Caco-2 (cell line): ENCODE measurements around the gene ZNF10. TPM values are rescaled to one million over a fixed set of nuclear protein-coding genes. Genes with fewer than 3 reads are reported as not detected.

ENCODE experiments used
- BruUV-seq: library from RNA; stranded (reverse); fragments of 400-500 nt; replicated peaks from 2 replicates; lab custom pipeline; 2021; lab: Mats Ljungman, UMichigan
- CTCF ChIA-PET: fragments of 300-600 bp; sonication (Branson Sonifier 250); formaldehyde crosslinking; loops from one replicate; lab custom pipeline; 2022; ENCODE audit warnings: antibody characterized with exemption; lab: Charles Lee
- POLR2A ChIA-PET: fragments of 300-600 bp; sonication (Branson Sonifier 250); formaldehyde crosslinking; loops from one replicate; lab custom pipeline; 2022; ENCODE audit warnings: antibody characterized with exemption; lab: Charles Lee
- DNase-seq, 2 experiments: peaks; one replicate each; pipeline versions ENCODE4 v3.0.0 to v3.0.0-alpha.2; 2020 to 2022
- H3K27me3 ChIP-seq: replicated peaks from 2 replicates; pipeline ENCODE4 v1.6.0; 2011; ENCODE audit warnings: low read length; ENCODE audit not compliant: control insufficient read depth, insufficient read depth
- H3K36me3 ChIP-seq: 2 replicates; pipeline ENCODE4 v1.5.1; 2011; ENCODE audit warnings: low read length; ENCODE audit not compliant: control insufficient read depth, insufficient read depth
- H3K4me1 ChIP-seq: fragments of 250-450 bp; sonication (Bioruptor Pico); 2 replicates; pipeline ENCODE4 v1.5.1; 2020; ENCODE audit warnings: mild to moderate bottlenecking
- H3K4me3 ChIP-seq: 2 replicates; pipeline ENCODE4 v1.5.1; 2011; ENCODE audit warnings: low read depth, mild to moderate bottlenecking, control low read depth, low read length
- H3K9me3 ChIP-seq: fragments of 250-450 bp; sonication (Bioruptor Pico); 2 replicates; pipeline ENCODE4 v1.5.1; 2020; ENCODE audit warnings: mild to moderate bottlenecking, moderate library complexity
- H3K27ac Mint-ChIP-seq: one replicate; pipeline ENCODE4 v1.8.0; 2022; ENCODE audit warnings: mixed read lengths; ENCODE audit not compliant: unreplicated experiment
- H3K27me3 Mint-ChIP-seq: one replicate; pipeline ENCODE4 v1.8.0; 2022; ENCODE audit warnings: mixed read lengths; ENCODE audit not compliant: insufficient read depth, unreplicated experiment
- H3K36me3 Mint-ChIP-seq: one replicate; pipeline ENCODE4 v1.8.0; 2022; ENCODE audit warnings: mild to moderate bottlenecking, mixed read lengths; ENCODE audit not compliant: insufficient read depth, unreplicated experiment
- H3K4me1 Mint-ChIP-seq: one replicate; pipeline ENCODE4 v1.8.0; 2022; ENCODE audit warnings: low read depth, mixed read lengths; ENCODE audit not compliant: unreplicated experiment
- H3K4me3 Mint-ChIP-seq: one replicate; pipeline ENCODE4 v1.8.0; 2022; ENCODE audit warnings: mild to moderate bottlenecking, moderate library complexity, mixed read lengths; ENCODE audit not compliant: unreplicated experiment
- H3K9me3 Mint-ChIP-seq: one replicate; pipeline ENCODE4 v1.8.0; 2022; ENCODE audit warnings: mixed read lengths; ENCODE audit not compliant: unreplicated experiment
- intact Hi-C: fragments of 100-400 bp; cut with micrococcal nuclease; formaldehyde crosslinking; loops from one replicate; pipeline ENCODE4 v1.10.0; 2022; ENCODE audit not compliant: unreplicated experiment
- total RNA-seq: library from RNA; stranded (reverse); gene quantifications from 2 replicates; pipeline ENCODE4 v1.2.3, GENCODE V29; 2022
- TF ChIP-seq, protein P1 (sequence below), 2 experiments: fragments of 200-600 bp in 1 of 2; IDR thresholded peaks; 1 replicate in 1 of 2; 2 replicates in 1 of 2; pipeline versions ENCODE4 v1.5.1 to v1.8.0; 2011 to 2022; ENCODE audit warnings: antibody characterized with exemption in 1 of 2, control low read depth in 1 of 2, inconsistent platforms in 1 of 2, low read depth in 1 of 2, low read length in 1 of 2, mild to moderate bottlenecking in 1 of 2, moderate library complexity in 1 of 2; ENCODE audit not compliant: insufficient read depth in 1 of 2, severe bottlenecking in 1 of 2, unreplicated experiment in 1 of 2

ZNF10 gene
- total RNA-seq, 1 experiment from 2014 or later = 7.6 TPM

GRCh38 chr12:133124674-133125073 lies 5.8 kb upstream of the ZNF10 start:
- H3K4me3 ChIP-seq = no peak overlapping the region
- intact Hi-C loops = no loop called here
- Mint-ChIP-seq H3K4me1 (no peaks in the 10 kb centered on the region), H3K27me3 (no peaks in the 10 kb centered on the region), H3K4me3 (no peak overlapping the region), H3K27ac (no peak overlapping the region), H3K9me3 (peaks cover 45% of the 10 kb centered on the region), H3K36me3 (peaks cover 48% of the 10 kb centered on the region)
- POLR2A ChIA-PET = no interaction called here
- DNase-seq = no peak
- no TSS peak for BruUV-seq
- CTCF ChIA-PET = no interaction called here
- TF ChIP-seq, protein P1, sequence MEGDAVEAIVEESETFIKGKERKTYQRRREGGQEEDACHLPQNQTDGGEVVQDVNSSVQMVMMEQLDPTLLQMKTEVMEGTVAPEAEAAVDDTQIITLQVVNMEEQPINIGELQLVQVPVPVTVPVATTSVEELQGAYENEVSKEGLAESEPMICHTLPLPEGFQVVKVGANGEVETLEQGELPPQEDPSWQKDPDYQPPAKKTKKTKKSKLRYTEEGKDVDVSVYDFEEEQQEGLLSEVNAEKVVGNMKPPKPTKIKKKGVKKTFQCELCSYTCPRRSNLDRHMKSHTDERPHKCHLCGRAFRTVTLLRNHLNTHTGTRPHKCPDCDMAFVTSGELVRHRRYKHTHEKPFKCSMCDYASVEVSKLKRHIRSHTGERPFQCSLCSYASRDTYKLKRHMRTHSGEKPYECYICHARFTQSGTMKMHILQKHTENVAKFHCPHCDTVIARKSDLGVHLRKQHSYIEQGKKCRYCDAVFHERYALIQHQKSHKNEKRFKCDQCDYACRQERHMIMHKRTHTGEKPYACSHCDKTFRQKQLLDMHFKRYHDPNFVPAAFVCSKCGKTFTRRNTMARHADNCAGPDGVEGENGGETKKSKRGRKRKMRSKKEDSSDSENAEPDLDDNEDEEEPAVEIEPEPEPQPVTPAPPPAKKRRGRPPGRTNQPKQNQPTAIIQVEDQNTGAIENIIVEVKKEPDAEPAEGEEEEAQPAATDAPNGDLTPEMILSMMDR (IDR thresholded peaks at IDR 0.05; ENCODE audit: insufficient read depth in 1 of 2, low read depth in 1 of 2, low read length in 1 of 2, severe bottlenecking in 1 of 2, unreplicated experiment in 1 of 2) = no peak
- H3K36me3 ChIP-seq = 0 out of 2 replicates have a peak, but pooled peaks cover 1% of the 10 kb centered on the region
- no peaks in the 10 kb centered on the region for H3K27me3 ChIP-seq
- no peaks in the 10 kb centered on the region for H3K4me1 ChIP-seq
- peaks cover 48% of the 10 kb centered on the region for H3K9me3 ChIP-seq

GRCh38 chr12:133129368-133130037 lies 924 bp upstream of the ZNF10 start:
- no peaks in the 10 kb centered on the region; the same call in 1 of the 2 replicates for H3K4me1 ChIP-seq
- Mint-ChIP-seq H3K4me3 (peak overlapping the region; percentile 97), H3K9me3 (peaks cover 27% of the 10 kb centered on the region), H3K27ac (peak overlapping the region; percentile 98), H3K36me3 (peaks cover 33% of the 10 kb centered on the region), H3K27me3 (no peaks in the 10 kb centered on the region), H3K4me1 (no peaks in the 10 kb centered on the region)
- H3K4me3 ChIP-seq = peak overlapping the region; percentile 99
- ChIA-PET CTCF (interaction anchor here (1.4 kb wide), 1 partner anchor 52 kb away, joined by 6 read pairs; the partner anchor contains the start of gene ZNF268), POLR2A (interaction anchor here (1.0 kb wide), 1 partner anchor 50 kb away, joined by 6 read pairs; no protein-coding TSS in a partner anchor)
- H3K36me3 ChIP-seq = no peaks in the 10 kb centered on the region; the same call in 1 of the 2 replicates
- TF ChIP-seq, protein P1 (IDR thresholded peaks at IDR 0.05; ENCODE audit: insufficient read depth in 1 of 2, low read depth in 1 of 2, low read length in 1 of 2, severe bottlenecking in 1 of 2, unreplicated experiment in 1 of 2) = no peak
- no TSS peak for BruUV-seq
- no peak for DNase-seq
- no peaks in the 10 kb centered on the region for H3K27me3 ChIP-seq
- intact Hi-C loops = loop anchor here (1.0 to 2.0 kb wide), 4 partner anchors 49 to 143 kb away; partner anchors contain the start of genes ZNF140, ZNF26, ZNF268 and ZNF84
- peaks cover 19% of the 10 kb centered on the region for H3K9me3 ChIP-seq

DNA sequence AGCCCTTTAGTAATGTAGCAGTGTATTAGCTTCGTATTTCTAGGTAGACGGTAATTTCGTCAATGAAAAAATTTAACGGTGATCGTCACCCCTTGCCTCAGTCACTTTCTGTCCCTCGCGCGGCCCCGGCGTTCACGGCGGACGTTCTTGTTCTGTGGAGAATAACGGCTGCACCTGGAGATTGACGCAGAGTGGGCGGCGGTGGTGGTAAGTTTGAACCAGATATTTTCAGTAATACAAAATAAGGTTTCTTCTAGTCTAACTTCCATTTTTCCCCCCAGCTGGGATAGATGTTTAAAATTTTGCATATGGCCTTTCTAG lies 341 bp downstream of the ZNF10 start:
- peak in 1 of 2 experiments; percentile 41 for DNase-seq
- no peaks in the 10 kb centered on the region; the same call in 1 of the 2 replicates for H3K4me1 ChIP-seq
- Mint-ChIP-seq H3K4me1 (no peaks in the 10 kb centered on the region), H3K4me3 (peak overlapping the region; percentile 97), H3K9me3 (peaks cover 34% of the 10 kb centered on the region), H3K27ac (peak overlapping the region; percentile 98), H3K27me3 (no peaks in the 10 kb centered on the region), H3K36me3 (peaks cover 32% of the 10 kb centered on the region)
- POLR2A ChIA-PET = interaction anchor here (0.7 kb wide), 1 partner anchor 51 kb away, joined by 3 read pairs; no protein-coding TSS in a partner anchor
- H3K27me3 ChIP-seq = no peaks in the 10 kb centered on the region
- TF ChIP-seq, protein P1 (IDR thresholded peaks at IDR 0.05; ENCODE audit: insufficient read depth in 1 of 2, low read depth in 1 of 2, low read length in 1 of 2, severe bottlenecking in 1 of 2, unreplicated experiment in 1 of 2) = no peak
- CTCF ChIA-PET = interaction anchor here (1.4 kb wide), 1 partner anchor 50 kb away, joined by 6 read pairs; the partner anchor contains the start of gene ZNF268
- BruUV-seq = TSS peak; percentile 79
- H3K9me3 ChIP-seq = peaks cover 16% of the 10 kb centered on the region
- H3K4me3 ChIP-seq = peak overlapping the region; percentile 99
- intact Hi-C loops = loop anchor here (1.0 to 2.0 kb wide), 4 partner anchors 50 to 144 kb away; partner anchors contain the start of genes ZNF140, ZNF26, ZNF268 and ZNF84
- H3K36me3 ChIP-seq = no peaks in the 10 kb centered on the region; the same call in 1 of the 2 replicates
